K562 (cell line): Measurements from ENCODE around the gene DLST. TPM values are rescaled to one million over a fixed set of nuclear protein-coding genes. Genes with fewer than 3 reads are reported as not detected.

ENCODE experiments used
- ATAC-seq: fragments of 200-7000 bp; cut with Tn5 transposase; 3 replicates; pipeline ENCODE4 v1.9.1; 2020; ENCODE audit warnings: moderate library complexity
- BruUV-seq: library from RNA; stranded (reverse); fragments of 400-500 nt; replicated peaks from 2 replicates; lab custom pipeline; 2021; lab: Mats Ljungman, UMichigan
- CTCF ChIA-PET: fragments of 300-600 bp; formaldehyde crosslinking; extraction: SDS; loops from one replicate; lab custom pipeline; 2021; ENCODE audit warnings: low intra/inter-chr PET ratio; lab: Yijun Ruan, JAX
- POLR2A ChIA-PET: fragments of 300-600, 350-650 bp; sonication (Branson Sonifier 250); formaldehyde crosslinking; extraction: SDS; loops from one replicate; lab custom pipeline; 2021; ENCODE audit warnings: antibody characterized with exemption, inconsistent platforms; lab: Yijun Ruan, JAX
- DNase-seq, 4 experiments: peaks; one replicate each; pipeline versions ENCODE4 v3.0.0 to v3.0.0-alpha.2; 2011 to 2018; ENCODE audit warnings: low spot score in 3 of 4, mixed read lengths in 3 of 4; ENCODE audit errors: extremely low read depth in 1 of 4
- FAIRE-seq: peaks from 2 replicates; lab custom pipeline; 2011; peaks lifted over from hg19 to GRCh38; lab: Jason Lieb, UNC
- H2AFZ ChIP-seq: 2 replicates; pipeline ENCODE4 v1.6.0; 2011; ENCODE audit warnings: low read depth, low read length, control low read depth, inconsistent platforms
- H3K27ac ChIP-seq: fragments of 200-600 bp; 3 replicates; pipeline ENCODE4 v1.8.0; 2011; ENCODE audit warnings: low read depth, mild to moderate bottlenecking, control low read depth, inconsistent platforms, low read length, moderate library complexity, mixed read lengths; ENCODE audit errors: extremely low read depth
- H3K27me3 ChIP-seq, 2 experiments: fragments of 300-600 bp in 1 of 2; 2 replicates in 1 of 2; 3 replicates in 1 of 2; pipeline versions ENCODE4 v1.6.0 to v1.8.0; 2011; ENCODE audit warnings: inconsistent platforms in 2 of 2, low read length in 2 of 2, mild to moderate bottlenecking in 1 of 2, mixed read lengths in 1 of 2, moderate library complexity in 1 of 2; ENCODE audit not compliant: control insufficient read depth in 2 of 2, insufficient read depth in 2 of 2
- H3K36me3 ChIP-seq: fragments of 300-600 bp; 3 replicates; pipeline ENCODE4 v1.8.0; 2011; ENCODE audit warnings: mild to moderate bottlenecking, low read length, inconsistent platforms; ENCODE audit not compliant: control insufficient read depth, insufficient read depth
- H3K4me1 ChIP-seq, 2 experiments: fragments of 200-600 bp in 1 of 2; replicated peaks in 1 of 2; 2 replicates in 1 of 2; 3 replicates in 1 of 2; pipeline versions ENCODE4 v1.5.1 to v1.8.0; 2011; ENCODE audit warnings: inconsistent platforms in 2 of 2, low read length in 2 of 2, mild to moderate bottlenecking in 1 of 2, mixed read lengths in 1 of 2, moderate library complexity in 1 of 2; ENCODE audit not compliant: control insufficient read depth in 2 of 2, insufficient read depth in 2 of 2
- H3K4me2 ChIP-seq: 2 replicates; pipeline ENCODE4 v1.6.1; 2011; ENCODE audit warnings: low read length, control low read depth, inconsistent platforms, mixed read lengths; ENCODE audit not compliant: insufficient read depth
- H3K4me3 ChIP-seq: fragments of 200-600 bp; sonication (generic), shearing (Covaris generic); 2 replicates; pipeline ENCODE4 v1.5.1; 2016; ENCODE audit warnings: control low read depth, inconsistent platforms
- H3K79me2 ChIP-seq: fragments of 200-600 bp; 3 replicates; pipeline ENCODE4 v1.8.0; 2011; ENCODE audit warnings: low read length, inconsistent platforms; ENCODE audit not compliant: control insufficient read depth, insufficient read depth
- H3K9ac ChIP-seq, 2 experiments: 2 replicates each; pipeline versions ENCODE4 v1.6.0 to v1.6.1; 2011; ENCODE audit warnings: low read depth in 2 of 2, low read length in 2 of 2, control low read depth in 1 of 2, inconsistent platforms in 1 of 2, mild to moderate bottlenecking in 1 of 2, mixed read lengths in 1 of 2; ENCODE audit not compliant: insufficient read depth in 1 of 2
- H3K9me1 ChIP-seq: one replicate; pipeline ENCODE4 v1.6.0; 2011; ENCODE audit warnings: inconsistent platforms, mild to moderate bottlenecking, low read length, moderate library complexity; ENCODE audit not compliant: control insufficient read depth, insufficient read depth
- H3K9me3 ChIP-seq: replicated peaks from 2 replicates; pipeline ENCODE4 v1.5.1; 2011; ENCODE audit warnings: low read depth, low read length, inconsistent platforms; ENCODE audit not compliant: control insufficient read depth, insufficient read depth
- H4K20me1 ChIP-seq: replicated peaks from 2 replicates; pipeline ENCODE4 v1.6.1; 2011; ENCODE audit warnings: low read length, inconsistent platforms, mixed read lengths; ENCODE audit not compliant: control insufficient read depth, insufficient read depth
- ARID3B ChIP-seq: fragments of 250-450 bp; sonication (Bioruptor Pico); IDR thresholded peaks from 2 replicates; pipeline ENCODE4 v1.4.0; 2020; ENCODE audit warnings: borderline replicate concordance
- ELF4 ChIP-seq: fragments of 450-650 bp; formaldehyde crosslinking; IDR thresholded peaks from 2 replicates; pipeline ENCODE4 v1.4.0; 2022; ENCODE audit warnings: missing genetic modification characterization
- HINFP ChIP-seq: fragments of 450-650 bp; conservative IDR thresholded peaks from 2 replicates; pipeline ENCODE4 v1.6.1; 2016; ENCODE audit warnings: missing genetic modification characterization, low read depth, mild to moderate bottlenecking, control low read depth, missing compliant biosample characterization
- HNRNPL ChIP-seq: fragments of 200-400 bp; formaldehyde crosslinking; IDR thresholded peaks from 2 replicates; pipeline ENCODE4 v1.6.1; 2017; ENCODE audit warnings: low read depth, mild to moderate bottlenecking, low read length
- MIER1 ChIP-seq: fragments of 450-650 bp; IDR thresholded peaks from 2 replicates; pipeline ENCODE4 v1.6.1; 2016; ENCODE audit warnings: antibody characterized with exemption, mild to moderate bottlenecking, low read depth
- MTA3 ChIP-seq: fragments of 450-650 bp; formaldehyde crosslinking; IDR thresholded peaks from 2 replicates; pipeline ENCODE4 v1.6.1; 2017; ENCODE audit warnings: mild to moderate bottlenecking, borderline replicate concordance
- PTRF ChIP-seq: fragments of 450-650 bp; IDR thresholded peaks from 2 replicates; pipeline ENCODE4 v1.6.1; 2016; ENCODE audit warnings: mild to moderate bottlenecking, missing genetic modification characterization, missing compliant biosample characterization
- TARDBP ChIP-seq: fragments of 450-650 bp; IDR thresholded peaks from 2 replicates; pipeline ENCODE4 v1.6.1; 2016
- XRCC3 ChIP-seq: fragments of 450-650 bp; IDR thresholded peaks from 2 replicates; pipeline ENCODE4 v1.6.1; 2017; ENCODE audit warnings: mild to moderate bottlenecking, moderate library complexity
- ZKSCAN1 ChIP-seq: fragments of 150-350 bp; IDR thresholded peaks from 2 replicates; pipeline ENCODE4 v1.6.1; 2016; ENCODE audit warnings: low read depth, low read length
- ZNF3 ChIP-seq: fragments of 250-450 bp; sonication (Bioruptor Pico); IDR thresholded peaks from 2 replicates; pipeline ENCODE4 v1.5.0; 2021; ENCODE audit warnings: mild to moderate bottlenecking, moderate library complexity
- ZNF511 ChIP-seq: sonication (generic); formaldehyde crosslinking; IDR thresholded peaks from 2 replicates; pipeline ENCODE4 v1.8.0; 2022; ENCODE audit warnings: mild to moderate bottlenecking, missing genetic modification reagents
- WGBS: fragments of 100-300 bp; shearing (Covaris generic); methylation state at CpG from one replicate; pipeline ENCODE4 v1.1.6; 2016; ENCODE audit warnings: low coverage, mixed read lengths; ENCODE audit not compliant: insufficient coverage; ENCODE audit errors: missing lambda C conversion rate; 5-methylcytosine and 5-hydroxymethylcytosine counted together
- in situ Hi-C: fragments of 300-500 bp; cut with MboI; formaldehyde crosslinking; loops from 4 replicates; pipeline ENCODE4 v1.15.0; 2018; ENCODE audit warnings: inconsistent platforms, mixed read lengths
- intact Hi-C: fragments of 100-400 bp; cut with micrococcal nuclease; formaldehyde crosslinking; loops from 2 replicates; pipeline ENCODE4 v1.14.2; 2022
- polyA plus RNA-seq, 8 experiments: library from polyadenylated mRNA; depleted of rRNA in 4 of 8; stranded (reverse) in 5 of 8; unstranded in 3 of 8; fragments of >200 nt; fragmentation: Nextera tagmentation in 2 of 8; fragmentation: Illumina TruSeq in 1 of 8; extraction: Ambion mirVana in 2 of 8; extraction: Trizol in 1 of 8; gene quantifications; 2 replicates each; pipeline versions ENCODE4 v1.2.1 to v1.2.3, GENCODE V29; 2011 to 2014; ENCODE audit warnings: inconsistent platforms in 1 of 8, missing spikeins in 1 of 8
- total RNA-seq, 7 experiments: library from RNA; depleted of rRNA in 6 of 7; stranded (reverse); fragments of >200 nt in 6 of 7; fragmentation: Illumina TruSeq in 2 of 7; extraction: Trizol in 2 of 7; gene quantifications; 2 replicates each; pipeline versions ENCODE4 v1.2.1 to v1.2.3, GENCODE V29; 2011 to 2021; ENCODE audit warnings: low replicate concordance in 1 of 7
- TF ChIP-seq, protein P1 (sequence below): fragments of 250-450 bp; sonication (Bioruptor Pico); IDR thresholded peaks from 2 replicates; pipeline ENCODE4 v1.8.0; 2022; ENCODE audit warnings: inconsistent platforms, mild to moderate bottlenecking, moderate library complexity, borderline replicate concordance
- TF ChIP-seq, protein P2 (sequence below): fragments of 450-650 bp; formaldehyde crosslinking; IDR thresholded peaks from 2 replicates; pipeline ENCODE4 v1.4.0; 2020; ENCODE audit warnings: mild to moderate bottlenecking
- TF ChIP-seq, protein P3 (sequence below): fragments of 250-450 bp; sonication (Bioruptor Pico); IDR thresholded peaks from 2 replicates; pipeline ENCODE4 v1.5.0; 2021

Gene DLST
- total and polyA plus RNA-seq, 9 of the 15 experiments (the other 6 are each of a cell fraction or from before 2014, with no cell fraction given), result 3.0 to 73.7 (median 45.4) TPM

- no peak for ATAC-seq
- Histone ChIP-seq H4K20me1 (no peaks in the 10 kb centered on the region), H3K9ac (peak overlapping the region in 1 of 2 experiments; percentile 73; a peak in 1 of 4 replicates), H2AFZ (no peak overlapping the region), H3K9me3 (no peaks in the 10 kb centered on the region; the same call in 1 of the 2 replicates), H3K9me1 (no peaks in the 10 kb centered on the region)
- WGBS, result 28% methylated on average over 2 of the region's 4 CpGs
- intact Hi-C loops (no loop called here), in situ Hi-C loops (no loop called here)
- TF ChIP-seq, protein P1, sequence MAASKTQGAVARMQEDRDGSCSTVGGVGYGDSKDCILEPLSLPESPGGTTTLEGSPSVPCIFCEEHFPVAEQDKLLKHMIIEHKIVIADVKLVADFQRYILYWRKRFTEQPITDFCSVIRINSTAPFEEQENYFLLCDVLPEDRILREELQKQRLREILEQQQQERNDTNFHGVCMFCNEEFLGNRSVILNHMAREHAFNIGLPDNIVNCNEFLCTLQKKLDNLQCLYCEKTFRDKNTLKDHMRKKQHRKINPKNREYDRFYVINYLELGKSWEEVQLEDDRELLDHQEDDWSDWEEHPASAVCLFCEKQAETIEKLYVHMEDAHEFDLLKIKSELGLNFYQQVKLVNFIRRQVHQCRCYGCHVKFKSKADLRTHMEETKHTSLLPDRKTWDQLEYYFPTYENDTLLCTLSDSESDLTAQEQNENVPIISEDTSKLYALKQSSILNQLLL (CRISPR knock-in tag), result no peak
- no peak for TF ChIP-seq PTRF
- no peak for TF ChIP-seq MIER1
- no peak for TF ChIP-seq ELF4 (CRISPR knock-in tag)
- no peak for TF ChIP-seq XRCC3
- no peak for TF ChIP-seq ZNF3 (CRISPR knock-in tag)
- TF ChIP-seq, protein P2, sequence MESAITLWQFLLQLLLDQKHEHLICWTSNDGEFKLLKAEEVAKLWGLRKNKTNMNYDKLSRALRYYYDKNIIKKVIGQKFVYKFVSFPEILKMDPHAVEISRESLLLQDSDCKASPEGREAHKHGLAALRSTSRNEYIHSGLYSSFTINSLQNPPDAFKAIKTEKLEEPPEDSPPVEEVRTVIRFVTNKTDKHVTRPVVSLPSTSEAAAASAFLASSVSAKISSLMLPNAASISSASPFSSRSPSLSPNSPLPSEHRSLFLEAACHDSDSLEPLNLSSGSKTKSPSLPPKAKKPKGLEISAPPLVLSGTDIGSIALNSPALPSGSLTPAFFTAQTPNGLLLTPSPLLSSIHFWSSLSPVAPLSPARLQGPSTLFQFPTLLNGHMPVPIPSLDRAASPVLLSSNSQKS (CRISPR knock-in tag), result no peak
- TF ChIP-seq, protein P3, sequence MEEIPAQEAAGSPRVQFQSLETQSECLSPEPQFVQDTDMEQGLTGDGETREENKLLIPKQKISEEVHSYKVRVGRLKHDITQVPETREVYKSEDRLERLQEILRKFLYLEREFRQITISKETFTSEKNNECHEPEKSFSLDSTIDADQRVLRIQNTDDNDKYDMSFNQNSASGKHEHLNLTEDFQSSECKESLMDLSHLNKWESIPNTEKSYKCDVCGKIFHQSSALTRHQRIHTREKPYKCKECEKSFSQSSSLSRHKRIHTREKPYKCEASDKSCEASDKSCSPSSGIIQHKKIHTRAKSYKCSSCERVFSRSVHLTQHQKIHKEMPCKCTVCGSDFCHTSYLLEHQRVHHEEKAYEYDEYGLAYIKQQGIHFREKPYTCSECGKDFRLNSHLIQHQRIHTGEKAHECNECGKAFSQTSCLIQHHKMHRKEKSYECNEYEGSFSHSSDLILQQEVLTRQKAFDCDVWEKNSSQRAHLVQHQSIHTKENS (CRISPR knock-in tag), result no peak
- no peak for TF ChIP-seq ZNF511
- TF ChIP-seq HNRNPL, result no peak
- no peak for TF ChIP-seq ZKSCAN1
- no peak for TF ChIP-seq HINFP (tag)
- TF ChIP-seq TARDBP, result no peak
- TF ChIP-seq ARID3B (CRISPR knock-in tag), result no peak
- no peak for TF ChIP-seq MTA3
- TF ChIP-seq, all 486 proteins: peak for 0
- no peak overlapping the region for H3K27ac ChIP-seq
- no peaks in the 10 kb centered on the region for H3K27me3 ChIP-seq
- ChIA-PET POLR2A (interaction anchor here (0.5 to 1.4 kb wide), 5 partner anchors 9 to 271 kb away, joined by 3 to 7 read pairs (median 3); partner anchors contain the start of gene RPS6KL1), CTCF (no interaction called here)
- BruUV-seq, result no TSS peak
- DNase-seq (no peak), FAIRE-seq (no peak)
- H3K4me2 ChIP-seq, result no peak overlapping the region
- H3K4me3 ChIP-seq, result no peak overlapping the region
- no peaks in the 10 kb centered on the region for H3K36me3 ChIP-seq
- peaks cover 6 to 14% of the 10 kb centered on the region in 2 experiments; a peak in 3 of 5 replicates for H3K4me1 ChIP-seq
- no peaks in the 10 kb centered on the region for H3K79me2 ChIP-seq
Observed at GRCh38 chr14:74934041-74934440, 52.3 kb downstream of the DLST start.
